Neural crest cell (in vitro differentiated cells): ENCODE measurements around the gene ARL15. TPM values are rescaled to one million over a fixed set of nuclear protein-coding genes. Genes with fewer than 3 reads are reported as not detected.

Experiments
- DNase-seq: peaks from one replicate; pipeline ENCODE4 v3.0.0; 2021; ENCODE audit warnings: low read depth, mixed read lengths, low spot score
- H3K27ac Mint-ChIP-seq: one replicate; pipeline ENCODE4 v1.8.0; 2021; ENCODE audit warnings: mild to moderate bottlenecking, mixed read lengths; ENCODE audit not compliant: unreplicated experiment
- H3K27me3 Mint-ChIP-seq: 2 replicates; pipeline ENCODE4 v1.8.0; 2021; ENCODE audit warnings: low read depth, mild to moderate bottlenecking, mixed read lengths
- H3K36me3 Mint-ChIP-seq: 2 replicates; pipeline ENCODE4 v1.8.0; 2021; ENCODE audit warnings: low read depth, mild to moderate bottlenecking, mixed read lengths
- H3K4me1 Mint-ChIP-seq: 2 replicates; pipeline ENCODE4 v1.8.0; 2021; ENCODE audit warnings: mixed read lengths
- H3K4me3 Mint-ChIP-seq: one replicate; pipeline ENCODE4 v1.8.0; 2021; ENCODE audit warnings: mild to moderate bottlenecking, mixed read lengths
- H3K9me3 Mint-ChIP-seq: 2 replicates; pipeline ENCODE4 v1.8.0; 2021; ENCODE audit warnings: mixed read lengths
- total RNA-seq: library from RNA; stranded (reverse); gene quantifications from 2 replicates; pipeline ENCODE4 v1.2.1, GENCODE V29; 2021
- TF ChIP-seq, protein P1 (sequence below): fragments of 200-600 bp; sonication (generic); conservative IDR thresholded peaks from 2 replicates; pipeline ENCODE4 v1.5.0; 2021; ENCODE audit warnings: antibody characterized with exemption, mild to moderate bottlenecking

The ARL15 gene
- total RNA-seq, 1 donor from 2014 or later: 18.4 TPM

DNA sequence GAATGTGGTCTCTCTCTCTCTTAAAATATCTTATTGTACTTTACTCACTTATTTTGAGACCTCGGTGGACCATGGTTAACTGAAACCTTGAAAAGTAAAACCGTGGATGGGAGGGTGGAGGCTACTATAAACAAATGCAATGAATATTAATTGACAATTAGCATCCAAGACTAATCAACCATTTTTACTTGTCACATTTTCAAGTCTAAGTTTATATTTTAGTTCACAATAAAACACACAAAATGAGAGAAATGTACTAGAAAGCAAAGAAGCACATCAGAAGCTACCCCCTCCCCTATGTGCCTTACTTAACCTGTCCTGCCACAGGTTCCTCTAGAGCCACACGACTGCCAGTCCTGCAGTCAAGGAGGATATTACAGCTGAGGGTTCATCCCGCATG is 4.6 kb downstream of the ARL15 start:
- no peaks in the 10 kb centered on the region for H3K36me3 Mint-ChIP-seq
- H3K27ac Mint-ChIP-seq: no peak overlapping the region
- H3K4me3 Mint-ChIP-seq: no peak overlapping the region

DNA sequence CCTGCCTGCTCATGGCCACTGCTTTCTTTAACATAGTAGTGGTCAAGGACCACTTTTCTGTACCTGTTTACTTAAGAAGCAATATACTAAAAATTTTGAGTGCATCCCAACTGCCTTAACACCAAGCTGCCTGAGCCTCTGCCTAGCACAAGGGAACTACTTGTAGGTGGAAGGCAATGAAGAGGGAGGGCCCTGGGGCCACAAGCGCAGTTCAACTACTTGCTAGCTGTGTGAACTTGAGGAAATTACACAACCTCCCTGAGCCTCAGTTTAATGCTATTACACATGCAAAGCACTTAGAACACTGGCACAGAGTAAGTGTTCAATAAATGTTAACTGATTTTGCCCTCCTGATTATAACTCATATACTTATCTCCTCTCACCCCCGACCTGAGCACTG is 6.3 kb downstream of the ARL15 start:
- peaks cover 7% of the 10 kb centered on the region for H3K4me1 Mint-ChIP-seq
- peak overlapping the region; percentile 90 for H3K27ac Mint-ChIP-seq
- peaks cover 1% of the 10 kb centered on the region for H3K27me3 Mint-ChIP-seq
- H3K4me3 Mint-ChIP-seq: no peak overlapping the region
- H3K36me3 Mint-ChIP-seq: no peaks in the 10 kb centered on the region
- TF ChIP-seq, protein P1, sequence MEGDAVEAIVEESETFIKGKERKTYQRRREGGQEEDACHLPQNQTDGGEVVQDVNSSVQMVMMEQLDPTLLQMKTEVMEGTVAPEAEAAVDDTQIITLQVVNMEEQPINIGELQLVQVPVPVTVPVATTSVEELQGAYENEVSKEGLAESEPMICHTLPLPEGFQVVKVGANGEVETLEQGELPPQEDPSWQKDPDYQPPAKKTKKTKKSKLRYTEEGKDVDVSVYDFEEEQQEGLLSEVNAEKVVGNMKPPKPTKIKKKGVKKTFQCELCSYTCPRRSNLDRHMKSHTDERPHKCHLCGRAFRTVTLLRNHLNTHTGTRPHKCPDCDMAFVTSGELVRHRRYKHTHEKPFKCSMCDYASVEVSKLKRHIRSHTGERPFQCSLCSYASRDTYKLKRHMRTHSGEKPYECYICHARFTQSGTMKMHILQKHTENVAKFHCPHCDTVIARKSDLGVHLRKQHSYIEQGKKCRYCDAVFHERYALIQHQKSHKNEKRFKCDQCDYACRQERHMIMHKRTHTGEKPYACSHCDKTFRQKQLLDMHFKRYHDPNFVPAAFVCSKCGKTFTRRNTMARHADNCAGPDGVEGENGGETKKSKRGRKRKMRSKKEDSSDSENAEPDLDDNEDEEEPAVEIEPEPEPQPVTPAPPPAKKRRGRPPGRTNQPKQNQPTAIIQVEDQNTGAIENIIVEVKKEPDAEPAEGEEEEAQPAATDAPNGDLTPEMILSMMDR: no peak
- DNase-seq: no peak
- H3K9me3 Mint-ChIP-seq: no peaks in the 10 kb centered on the region

More for the DNA sequence above, 4.6 kb downstream of the ARL15 start:
- Mint-ChIP-seq H3K27me3 (peaks cover 9% of the 10 kb centered on the region), H3K4me1 (peaks cover 15% of the 10 kb centered on the region), H3K9me3 (no peaks in the 10 kb centered on the region)
- TF ChIP-seq, protein P1: no peak
- no peak for DNase-seq

DNA sequence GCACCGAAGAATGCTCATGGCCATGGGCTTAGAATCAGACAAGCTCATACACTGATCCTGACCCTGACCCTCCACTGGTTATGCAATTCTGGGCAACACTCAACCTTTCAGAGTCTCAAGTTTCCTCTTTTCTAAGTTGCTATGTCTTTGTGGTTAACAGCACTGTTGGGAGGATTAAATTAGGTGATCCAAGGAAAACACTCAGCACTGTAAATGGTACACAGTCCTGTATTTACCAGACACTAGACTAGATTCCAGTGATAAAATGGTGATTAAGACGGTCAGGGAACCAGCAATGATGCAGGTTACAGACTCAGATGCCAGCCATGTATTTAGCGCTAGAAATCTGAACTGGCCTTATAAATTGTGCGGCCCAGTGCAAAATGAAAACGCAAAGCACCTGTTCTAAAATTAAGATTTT is 8.1 kb downstream of the ARL15 start:
- Mint-ChIP-seq H3K36me3 (peaks cover 4% of the 10 kb centered on the region), H3K4me1 (peaks cover 5% of the 10 kb centered on the region), H3K9me3 (no peaks in the 10 kb centered on the region), H3K27ac (no peak overlapping the region), H3K27me3 (no peaks in the 10 kb centered on the region), H3K4me3 (no peak overlapping the region)
- TF ChIP-seq, protein P1: no peak
- DNase-seq: no peak

DNA sequence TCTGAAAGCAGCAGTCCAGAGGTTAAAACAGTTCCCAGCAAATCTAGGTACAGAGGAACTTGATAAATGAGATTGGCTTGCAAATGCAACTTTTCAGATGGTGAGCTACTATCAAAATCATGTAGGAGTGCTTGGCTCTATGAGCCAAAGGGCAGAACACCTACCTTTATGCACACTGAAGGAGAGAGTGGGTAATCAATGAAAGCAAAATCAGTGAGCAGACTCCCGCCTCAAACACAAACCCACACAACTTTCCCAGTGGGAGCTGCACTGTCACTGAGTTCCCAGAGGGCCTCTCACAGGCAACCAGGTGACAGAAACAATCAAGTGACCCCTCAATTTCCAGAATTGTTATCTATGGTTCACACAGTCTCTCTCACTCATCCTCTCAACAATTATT is 8.5 kb downstream of the ARL15 start:
- peaks cover 5% of the 10 kb centered on the region for H3K4me1 Mint-ChIP-seq
- no peak for DNase-seq
- H3K4me3 Mint-ChIP-seq: no peak overlapping the region
- peaks cover 4% of the 10 kb centered on the region for H3K36me3 Mint-ChIP-seq
- no peak overlapping the region for H3K27ac Mint-ChIP-seq
- TF ChIP-seq, protein P1: no peak
- no peaks in the 10 kb centered on the region for H3K27me3 Mint-ChIP-seq
- no peaks in the 10 kb centered on the region for H3K9me3 Mint-ChIP-seq

DNA sequence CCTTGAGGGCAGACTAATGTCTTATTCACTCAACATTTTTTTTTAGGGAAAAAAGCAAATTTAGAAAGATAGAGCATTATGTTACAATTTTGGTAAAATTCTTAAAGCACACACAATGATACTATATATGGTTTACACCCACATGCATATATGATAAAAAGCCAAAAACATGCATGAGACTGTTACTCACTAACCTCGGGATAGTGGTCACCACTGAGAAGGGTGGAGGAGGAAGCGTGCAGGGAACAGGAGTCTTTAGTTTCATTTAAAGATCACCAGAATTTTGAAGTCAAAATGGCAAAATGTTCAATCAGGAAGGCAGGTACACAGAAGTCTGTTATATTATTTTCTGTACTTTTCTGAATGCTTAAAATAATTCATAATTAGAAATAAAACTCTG is 9.2 kb downstream of the ARL15 start:
- no peaks in the 10 kb centered on the region for H3K9me3 Mint-ChIP-seq
- no peak overlapping the region for H3K4me3 Mint-ChIP-seq
- H3K27me3 Mint-ChIP-seq: no peaks in the 10 kb centered on the region
- DNase-seq: no peak
- peaks cover 5% of the 10 kb centered on the region for H3K4me1 Mint-ChIP-seq
- H3K27ac Mint-ChIP-seq: no peak overlapping the region
- TF ChIP-seq, protein P1: no peak
- H3K36me3 Mint-ChIP-seq: peaks cover 4% of the 10 kb centered on the region

DNA sequence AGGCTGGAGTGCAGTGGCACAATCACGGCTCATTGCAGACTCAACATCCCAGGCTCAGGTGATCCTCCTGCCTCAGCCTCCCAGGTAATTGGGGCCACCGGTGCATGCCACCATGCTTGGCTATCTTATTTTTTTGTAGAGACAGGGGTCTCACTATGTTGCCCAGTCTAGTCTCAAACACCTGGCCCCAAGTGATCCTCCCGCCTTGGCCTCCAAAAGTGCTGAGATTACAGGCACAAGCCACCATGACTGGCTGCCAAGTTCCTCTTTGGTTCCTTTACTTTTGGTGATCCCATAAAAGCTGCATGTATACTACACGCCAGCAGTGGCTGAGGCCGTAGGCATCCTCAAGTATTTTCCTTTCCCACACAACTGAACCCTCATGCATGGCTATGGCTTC is 11.4 kb downstream of the ARL15 start:
- Mint-ChIP-seq H3K9me3 (no peaks in the 10 kb centered on the region), H3K27me3 (no peaks in the 10 kb centered on the region), H3K36me3 (peaks cover 4% of the 10 kb centered on the region), H3K27ac (no peak overlapping the region), H3K4me1 (peaks cover 5% of the 10 kb centered on the region), H3K4me3 (no peak overlapping the region)
- TF ChIP-seq, protein P1: no peak
- DNase-seq: no peak
